HepG2 (cell line): Measurements from ENCODE around the gene CDA. TPM values are rescaled to one million over a fixed set of nuclear protein-coding genes. Genes with fewer than 3 reads are reported as not detected.

Source experiments
- ATAC-seq: fragments of 200-7000 bp; cut with Tn5 transposase; 3 replicates; pipeline ENCODE4 v1.9.1; 2020; ENCODE audit warnings: mild to moderate bottlenecking, moderate library complexity
- BruUV-seq: library from RNA; stranded (reverse); fragments of 400-500 nt; replicated peaks from 2 replicates; lab custom pipeline; 2021; lab: Mats Ljungman, UMichigan
- CTCF ChIA-PET: fragments of 300-600 bp; formaldehyde crosslinking; extraction: SDS; loops from one replicate; lab custom pipeline; 2021; ENCODE audit warnings: low total read pairs, inconsistent platforms, low intra/inter-chr PET ratio; lab: Yijun Ruan, JAX
- POLR2A ChIA-PET: fragments of 350-600 bp; sonication (Branson Sonifier 250); formaldehyde crosslinking; loops from one replicate; lab custom pipeline; 2020; ENCODE audit warnings: antibody characterized with exemption, inconsistent platforms; lab: Yijun Ruan, JAX
- DNase-seq: peaks from one replicate; pipeline ENCODE4 v3.0.0-alpha.2; 2015; ENCODE audit warnings: low spot score
- FAIRE-seq: peaks from 3 replicates; lab custom pipeline; 2011; peaks lifted over from hg19 to GRCh38; lab: Jason Lieb, UNC
- H2AFZ ChIP-seq: one replicate; pipeline ENCODE4 v1.6.1; 2011; ENCODE audit warnings: low read length, inconsistent platforms
- H3K27ac ChIP-seq: fragments of 300-600 bp; 3 replicates; pipeline ENCODE4 v1.8.0; 2011; ENCODE audit warnings: mixed run types, mild to moderate bottlenecking, mixed read lengths, low read length, inconsistent platforms; ENCODE audit not compliant: insufficient read depth; ENCODE audit errors: extremely low read length
- H3K27me3 ChIP-seq, 2 experiments: fragments of 200-600 bp in 1 of 2; 2 replicates in 1 of 2; 3 replicates in 1 of 2; pipeline versions ENCODE4 v1.6.0 to v1.8.0; 2011; ENCODE audit warnings: low read length in 2 of 2, mild to moderate bottlenecking in 2 of 2, moderate library complexity in 2 of 2, inconsistent platforms in 1 of 2; ENCODE audit not compliant: insufficient read depth in 2 of 2, control insufficient read depth in 1 of 2
- H3K36me3 ChIP-seq, 2 experiments: fragments of 200-600 bp in 1 of 2; replicated peaks in 1 of 2; 2 replicates in 1 of 2; 3 replicates in 1 of 2; pipeline versions ENCODE4 v1.5.1 to v1.8.0; 2011; ENCODE audit warnings: low read length in 2 of 2, inconsistent platforms in 1 of 2; ENCODE audit not compliant: insufficient read depth in 2 of 2, control insufficient read depth in 1 of 2
- H3K4me1 ChIP-seq: 2 replicates; pipeline ENCODE4 v1.5.1; 2012; ENCODE audit warnings: low read length, inconsistent platforms; ENCODE audit not compliant: insufficient read depth
- H3K4me2 ChIP-seq: 2 replicates; pipeline ENCODE4 v1.6.0; 2011; ENCODE audit warnings: low read depth, low read length, inconsistent platforms
- H3K4me3 ChIP-seq, 3 experiments: fragments of 200-600 bp in 1 of 3; sonication (generic), shearing (Covaris generic) in 1 of 3; replicated peaks in 1 of 3; 2 replicates each; pipeline ENCODE4 v1.5.1; 2011 to 2016; ENCODE audit warnings: low read length in 3 of 3, inconsistent platforms in 2 of 3, low read depth in 2 of 3, mild to moderate bottlenecking in 2 of 3, control low read depth in 1 of 3, mixed read lengths in 1 of 3; ENCODE audit not compliant: insufficient read depth in 1 of 3
- H3K79me2 ChIP-seq: one replicate; pipeline ENCODE4 v1.6.1; 2011; ENCODE audit warnings: low read length, inconsistent platforms; ENCODE audit not compliant: insufficient read depth
- H3K9ac ChIP-seq: 2 replicates; pipeline ENCODE4 v1.6.0; 2011; ENCODE audit warnings: mild to moderate bottlenecking, low read depth, low read length, inconsistent platforms; ENCODE audit not compliant: insufficient read depth
- H3K9me3 ChIP-seq: 2 replicates; pipeline ENCODE4 v1.5.1; 2012; ENCODE audit warnings: mild to moderate bottlenecking, low read length
- H4K20me1 ChIP-seq: 2 replicates; pipeline ENCODE4 v1.6.0; 2011; ENCODE audit warnings: inconsistent platforms, mild to moderate bottlenecking, low read length, moderate library complexity; ENCODE audit not compliant: insufficient read depth
- ELF4 ChIP-seq: sonication (generic); formaldehyde crosslinking; IDR thresholded peaks from 2 replicates; pipeline ENCODE4 v1.5.0; 2020; ENCODE audit warnings: missing genetic modification reagents, mild to moderate bottlenecking, moderate library complexity, borderline replicate concordance
- KLF12 ChIP-seq: sonication (generic); formaldehyde crosslinking; IDR thresholded peaks from 2 replicates; pipeline ENCODE4 v1.4.0; 2020; ENCODE audit warnings: missing genetic modification reagents, borderline replicate concordance
- KLF9 ChIP-seq: IDR thresholded peaks from 2 replicates; pipeline ENCODE4 v1.6.1; 2016; ENCODE audit warnings: low read depth
- KMT2A ChIP-seq: sonication (generic); formaldehyde crosslinking; IDR thresholded peaks from 2 replicates; pipeline ENCODE4 v1.4.0; 2020; ENCODE audit warnings: missing genetic modification reagents
- MYPOP ChIP-seq: sonication (generic); formaldehyde crosslinking; IDR thresholded peaks from 2 replicates; pipeline ENCODE4 v1.8.1; 2023; ENCODE audit warnings: mild to moderate bottlenecking, moderate library complexity, missing genetic modification reagents
- PBX3 ChIP-seq: sonication (generic); formaldehyde crosslinking; IDR thresholded peaks from 2 replicates; pipeline ENCODE4 v1.8.1; 2023; ENCODE audit warnings: missing genetic modification reagents, inconsistent platforms, borderline replicate concordance
- PHF21A ChIP-seq: sonication (generic); formaldehyde crosslinking; IDR thresholded peaks from 2 replicates; pipeline ENCODE4 v1.5.0; 2020; ENCODE audit warnings: mild to moderate bottlenecking, missing genetic modification reagents
- SIN3A ChIP-seq: IDR thresholded peaks from 2 replicates; pipeline ENCODE4 v1.6.1; 2011; ENCODE audit warnings: low read depth, mild to moderate bottlenecking, control low read depth, low read length, borderline replicate concordance
- STAG1 ChIP-seq: sonication (generic); formaldehyde crosslinking; IDR thresholded peaks from 2 replicates; pipeline ENCODE4 v1.4.0; 2020; ENCODE audit warnings: missing genetic modification reagents
- TOPORS ChIP-seq: sonication (generic); formaldehyde crosslinking; IDR thresholded peaks from 2 replicates; pipeline ENCODE4 v1.8.0; 2023; ENCODE audit warnings: mild to moderate bottlenecking, missing genetic modification reagents
- ZNF337 ChIP-seq: sonication (generic); formaldehyde crosslinking; IDR thresholded peaks from 2 replicates; pipeline ENCODE4 v1.5.1; 2020; ENCODE audit warnings: missing genetic modification reagents, low read depth, mild to moderate bottlenecking, borderline replicate concordance
- ZNF441 ChIP-seq: sonication (generic); formaldehyde crosslinking; IDR thresholded peaks from 2 replicates; pipeline ENCODE4 v1.7.0; 2021; ENCODE audit warnings: missing genetic modification reagents, borderline replicate concordance
- ZNF709 ChIP-seq: sonication (generic); formaldehyde crosslinking; IDR thresholded peaks from 2 replicates; pipeline ENCODE4 v1.5.0; 2020; ENCODE audit warnings: mild to moderate bottlenecking, missing genetic modification reagents
- ZNF841 ChIP-seq: sonication (generic); formaldehyde crosslinking; IDR thresholded peaks from 2 replicates; pipeline ENCODE4 v1.8.1; 2023; ENCODE audit warnings: missing genetic modification reagents, borderline replicate concordance
- WGBS: methylation state at CpG from one replicate; pipeline ENCODE4 v1.1.6; 2017; ENCODE audit warnings: low lambda C conversion rate; 5-methylcytosine and 5-hydroxymethylcytosine counted together
- in situ Hi-C: cut with HindIII; loops from 2 replicates; pipeline ENCODE4 v1.10.0; 2017; ENCODE audit warnings: low pct_unique_long_range_greater_than_20kb; ENCODE audit not compliant: extremely low pct_ligation_motif_present
- intact Hi-C: fragments of 100-400 bp; cut with micrococcal nuclease; formaldehyde crosslinking; loops from one replicate; pipeline ENCODE4 v1.10.0; 2022; ENCODE audit not compliant: unreplicated experiment
- polyA plus RNA-seq, 8 experiments: library from polyadenylated mRNA; depleted of rRNA in 3 of 8; stranded (reverse) in 7 of 8; unstranded in 1 of 8; fragments of >200 nt; fragmentation: Illumina TruSeq in 4 of 8; extraction: Trizol in 4 of 8; gene quantifications; 2 replicates each; pipeline versions ENCODE4 v1.2.1 to v1.2.3, GENCODE V29; 2011 to 2016; ENCODE audit warnings: low read depth in 4 of 8, missing spikeins in 1 of 8, mixed read lengths in 1 of 8; ENCODE audit not compliant: insufficient read depth in 1 of 8
- total RNA-seq, 5 experiments: library from RNA; depleted of rRNA; stranded (reverse); fragments of >200 nt; fragmentation: Illumina TruSeq; extraction: Trizol; gene quantifications; 2 replicates each; pipeline ENCODE4 v1.2.3, GENCODE V29; 2016; ENCODE audit warnings: low read depth in 1 of 5
- TF ChIP-seq, protein P1 (sequence below): sonication (generic); formaldehyde crosslinking; IDR thresholded peaks from 2 replicates; pipeline ENCODE4 v1.4.0; 2020; ENCODE audit warnings: missing genetic modification reagents

Gene CDA
- total and polyA plus RNA-seq, 2 of the 13 experiments (the other 11 are each of a cell fraction or from before 2014, with no cell fraction given), result 0.66 to 2.1 TPM

DNA sequence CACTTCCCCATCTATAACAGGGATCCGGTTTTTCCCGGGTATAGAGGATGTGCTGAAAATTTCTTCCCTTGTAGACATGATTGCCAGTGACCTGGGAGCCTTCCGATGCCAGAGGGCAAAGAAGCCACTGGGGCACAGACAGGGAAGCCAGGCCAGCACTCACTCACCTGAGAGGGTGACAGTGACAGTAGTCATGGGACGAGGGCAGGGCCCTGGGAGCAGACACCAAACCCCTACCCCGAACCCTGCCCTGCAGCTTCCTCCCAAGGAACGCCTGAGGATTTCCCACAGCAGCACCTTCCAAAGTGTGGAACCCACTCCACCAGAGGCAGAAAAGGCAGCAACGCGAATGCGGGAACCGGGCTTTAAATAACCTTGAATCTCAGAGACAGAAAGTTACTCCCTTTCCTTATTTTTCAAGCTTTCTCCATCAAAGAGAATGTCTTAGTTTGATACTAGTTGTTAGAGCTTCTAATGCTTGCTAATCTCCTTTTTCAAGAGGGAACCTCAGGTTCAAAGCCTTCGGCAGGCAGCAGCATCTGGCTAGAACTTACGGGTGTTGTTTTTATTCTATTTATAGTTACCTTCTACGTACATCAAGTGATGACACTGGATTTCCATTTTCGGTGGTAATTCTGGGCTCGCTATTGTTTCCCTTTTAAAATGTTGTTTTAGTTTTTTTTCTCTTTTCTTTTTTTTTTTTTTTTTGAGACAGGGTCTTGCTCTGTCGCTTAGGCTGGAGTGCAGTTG lies 69.4 kb downstream of the CDA start:
- Histone ChIP-seq H2AFZ (no peak overlapping the region), H3K9me3 (no peaks in the 10 kb centered on the region), H4K20me1 (no peaks in the 10 kb centered on the region), H3K27ac (no peak overlapping the region), H3K36me3 (peaks cover 32 to 54% of the 10 kb centered on the region in 2 experiments), H3K27me3 (no peaks in the 10 kb centered on the region; a peak in 1 of 5 replicates)
- no TSS peak for BruUV-seq
- in situ Hi-C loops, result no loop called here
- ChIA-PET CTCF (no interaction called here), POLR2A (no interaction called here)
- WGBS, result 93% methylated on average over 15 of the region's 16 CpGs
- no peak for FAIRE-seq
- no peak for DNase-seq
- intact Hi-C loops, result no loop called here
- TF ChIP-seq ZNF841 (CRISPR knock-in tag) (no peak), STAG1 (CRISPR knock-in tag) (no peak), MYPOP (no peak), KMT2A (CRISPR knock-in tag) (no peak), KLF9 (CRISPR knock-in tag) (no peak), ELF4 (CRISPR knock-in tag) (no peak), TOPORS (no peak), KLF12 (CRISPR knock-in tag) (no peak), ZNF709 (no peak), PHF21A (no peak), SIN3A (no peak), PBX3 (CRISPR knock-in tag) (no peak), ZNF337 (CRISPR knock-in tag) (no peak), ZNF441 (CRISPR knock-in tag) (no peak)
- TF ChIP-seq, protein P1, sequence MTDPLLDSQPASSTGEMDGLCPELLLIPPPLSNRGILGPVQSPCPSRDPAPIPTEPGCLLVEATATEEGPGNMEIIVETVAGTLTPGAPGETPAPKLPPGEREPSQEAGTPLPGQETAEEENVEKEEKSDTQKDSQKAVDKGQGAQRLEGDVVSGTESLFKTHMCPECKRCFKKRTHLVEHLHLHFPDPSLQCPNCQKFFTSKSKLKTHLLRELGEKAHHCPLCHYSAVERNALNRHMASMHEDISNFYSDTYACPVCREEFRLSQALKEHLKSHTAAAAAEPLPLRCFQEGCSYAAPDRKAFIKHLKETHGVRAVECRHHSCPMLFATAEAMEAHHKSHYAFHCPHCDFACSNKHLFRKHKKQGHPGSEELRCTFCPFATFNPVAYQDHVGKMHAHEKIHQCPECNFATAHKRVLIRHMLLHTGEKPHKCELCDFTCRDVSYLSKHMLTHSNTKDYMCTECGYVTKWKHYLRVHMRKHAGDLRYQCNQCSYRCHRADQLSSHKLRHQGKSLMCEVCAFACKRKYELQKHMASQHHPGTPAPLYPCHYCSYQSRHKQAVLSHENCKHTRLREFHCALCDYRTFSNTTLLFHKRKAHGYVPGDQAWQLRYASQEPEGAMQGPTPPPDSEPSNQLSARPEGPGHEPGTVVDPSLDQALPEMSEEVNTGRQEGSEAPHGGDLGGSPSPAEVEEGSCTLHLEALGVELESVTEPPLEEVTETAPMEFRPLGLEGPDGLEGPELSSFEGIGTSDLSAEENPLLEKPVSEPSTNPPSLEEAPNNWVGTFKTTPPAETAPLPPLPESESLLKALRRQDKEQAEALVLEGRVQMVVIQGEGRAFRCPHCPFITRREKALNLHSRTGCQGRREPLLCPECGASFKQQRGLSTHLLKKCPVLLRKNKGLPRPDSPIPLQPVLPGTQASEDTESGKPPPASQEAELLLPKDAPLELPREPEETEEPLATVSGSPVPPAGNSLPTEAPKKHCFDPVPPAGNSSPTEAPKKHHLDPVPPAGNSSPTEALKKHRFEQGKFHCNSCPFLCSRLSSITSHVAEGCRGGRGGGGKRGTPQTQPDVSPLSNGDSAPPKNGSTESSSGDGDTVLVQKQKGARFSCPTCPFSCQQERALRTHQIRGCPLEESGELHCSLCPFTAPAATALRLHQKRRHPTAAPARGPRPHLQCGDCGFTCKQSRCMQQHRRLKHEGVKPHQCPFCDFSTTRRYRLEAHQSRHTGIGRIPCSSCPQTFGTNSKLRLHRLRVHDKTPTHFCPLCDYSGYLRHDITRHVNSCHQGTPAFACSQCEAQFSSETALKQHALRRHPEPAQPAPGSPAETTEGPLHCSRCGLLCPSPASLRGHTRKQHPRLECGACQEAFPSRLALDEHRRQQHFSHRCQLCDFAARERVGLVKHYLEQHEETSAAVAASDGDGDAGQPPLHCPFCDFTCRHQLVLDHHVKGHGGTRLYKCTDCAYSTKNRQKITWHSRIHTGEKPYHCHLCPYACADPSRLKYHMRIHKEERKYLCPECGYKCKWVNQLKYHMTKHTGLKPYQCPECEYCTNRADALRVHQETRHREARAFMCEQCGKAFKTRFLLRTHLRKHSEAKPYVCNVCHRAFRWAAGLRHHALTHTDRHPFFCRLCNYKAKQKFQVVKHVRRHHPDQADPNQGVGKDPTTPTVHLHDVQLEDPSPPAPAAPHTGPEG (CRISPR knock-in tag), result no peak
- TF ChIP-seq, all 625 proteins: peak for 0
- H3K79me2 ChIP-seq, result peaks cover 48% of the 10 kb centered on the region
- peaks cover 47% of the 10 kb centered on the region for H3K4me1 ChIP-seq
- H3K4me2 ChIP-seq, result no peak overlapping the region
- H3K9ac ChIP-seq, result 0 out of 2 replicates have a peak overlapping the region, but pooled peaks have one; percentile 1
- ATAC-seq, result no peak
- no peak overlapping the region for H3K4me3 ChIP-seq
